ENCODE data around the gene RTL1.

- no peak for TF ChIP-seq CTCF (IDR thresholded peaks at IDR 0.05; ENCODE audit: borderline replicate concordance, extremely low read depth, low read length, poor library complexity, severe bottlenecking)
- TF ChIP-seq EZH2 (IDR thresholded peaks at IDR 0.05; ENCODE audit: borderline replicate concordance, low read depth, low read length, severe bottlenecking) = no peak
Measured at GRCh38 chr14:100903134-100903468, 421 bp downstream of the RTL1 start.

Data from DND-41 (cell line).